GM19467 (cell line): ENCODE data around the gene MRPL11.
A peak's percentile ranks its signal among the peaks of the same experiment; 100 is the strongest.
"Not testable (repeated sequence)": the region's sequence is repeated elsewhere in the genome, so short reads cannot be mapped to it uniquely, and the experiment has no call there.

Source experiments
- ATAC-seq: cut with Tn5 transposase; IDR thresholded peaks from one replicate; pipeline ENCODE4 v1.9.1; 2021; ENCODE audit warnings: mild to moderate bottlenecking, moderate library complexity; ENCODE audit not compliant: unreplicated experiment

MRPL11 gene

GRCh38 chr11:66467756-66468155 is 29.1 kb upstream of the MRPL11 start:
- no peak for ATAC-seq

- peak; percentile 34 for ATAC-seq
Observed at GRCh38 chr11:66467034-66467659, 28.5 kb upstream of the MRPL11 start.

GRCh38 chr11:66466225-66467033 is 27.8 kb upstream of the MRPL11 start, which contains the start of gene PELI3:
PELI3 (plus strand) TSS chr11:66466905; CDS start chr11:66468129, 1,224 bp downstream.
- peak; percentile 81 for ATAC-seq

- ATAC-seq = no peak
Observed at GRCh38 chr11:66465373-66466224, 27.0 kb upstream of the MRPL11 start.

- no peak for ATAC-seq
Observed at GRCh38 chr11:66464916-66465315, 26.3 kb upstream of the MRPL11 start.

GRCh38 chr11:66464116-66464515 is 25.5 kb upstream of the MRPL11 start:
- ATAC-seq = not testable (repeated sequence)

GRCh38 chr11:66462911-66463310 is 24.3 kb upstream of the MRPL11 start:
- no peak for ATAC-seq

- no peak for ATAC-seq
Observed at GRCh38 chr11:66462010-66462409, 23.4 kb upstream of the MRPL11 start.

GRCh38 chr11:66459138-66459778 is 20.6 kb upstream of the MRPL11 start:
- ATAC-seq = no peak

GRCh38 chr11:66457826-66458225 is 19.2 kb upstream of the MRPL11 start:
- no peak for ATAC-seq

GRCh38 chr11:66454828-66455227 is 16.2 kb upstream of the MRPL11 start:
- no peak for ATAC-seq

- ATAC-seq = no peak
Observed at GRCh38 chr11:66454247-66454646, 15.6 kb upstream of the MRPL11 start.

GRCh38 chr11:66451663-66452062 is 13.0 kb upstream of the MRPL11 start:
- no peak for ATAC-seq

- ATAC-seq = no peak
Observed at GRCh38 chr11:66450560-66450959, 11.9 kb upstream of the MRPL11 start.

GRCh38 chr11:66448523-66448922 is 9.9 kb upstream of the MRPL11 start:
- ATAC-seq = no peak

GRCh38 chr11:66447012-66447411 is 8.4 kb upstream of the MRPL11 start:
- ATAC-seq = no peak

- ATAC-seq = no peak
Observed at GRCh38 chr11:66443602-66444001, 5.0 kb upstream of the MRPL11 start.

- ATAC-seq = not testable (repeated sequence)
Observed at GRCh38 chr11:66440940-66441282, 2.3 kb upstream of the MRPL11 start.

- ATAC-seq = not testable (repeated sequence)
Observed at GRCh38 chr11:66440101-66440939, 1.7 kb upstream of the MRPL11 start.

- ATAC-seq = no peak
Observed at GRCh38 chr11:66437979-66438503, 607 bp downstream of the MRPL11 start.
